Measurements from ENCODE around the gene CRAMP1. TPM values are rescaled to one million over a fixed set of nuclear protein-coding genes. Genes with fewer than 3 reads are reported as not detected.

CRAMP1 gene
- total and polyA plus RNA-seq, 2 donors (not counting 3 experiments of a cell fraction or from before 2014, with no cell fraction given), result 21.5 to 30.8 TPM

DNA sequence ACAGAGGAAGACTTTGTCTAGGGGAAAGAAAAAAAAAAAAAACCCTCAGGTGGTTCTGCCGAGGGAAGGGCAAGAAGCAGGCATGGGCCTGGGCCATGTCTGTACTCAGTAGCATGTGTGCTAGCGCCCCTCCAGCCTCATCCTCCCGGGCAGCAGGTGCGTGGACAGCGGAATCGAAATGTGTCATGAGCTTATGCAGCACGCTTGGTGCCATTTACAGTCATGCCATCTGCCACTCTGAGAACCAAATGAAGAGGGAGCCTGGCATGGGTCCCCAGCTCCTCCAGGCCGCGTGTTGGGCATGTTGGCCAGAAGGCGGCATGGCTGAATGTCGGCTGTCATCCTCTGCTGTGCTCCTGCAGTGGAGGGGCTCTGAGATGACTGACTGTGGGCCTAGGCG is 31.4 kb downstream of the CRAMP1 start:
- FAIRE-seq (no peak), DNase-seq (ENCODE audit: low read depth, low spot score) (no peak)
- no peak overlapping the region for H3K4me3 ChIP-seq (replicated peaks in 1 of 3; ENCODE audit: insufficient read depth in 1 of 3, low read depth in 1 of 3, low read length in 3 of 3)
- intact Hi-C loops (cut with micrococcal nuclease) (no loop called here), dilution Hi-C loops (cut with MboI; ENCODE audit: extremely low pct_ligation_motif_present, low sequenced_read_pairs) (no loop called here)
- CTCF ChIA-PET, result interaction anchor here (1.0 kb wide), 1 partner anchor 21 kb away, joined by 3 read pairs; no protein-coding TSS in a partner anchor
- H3K27ac ChIP-seq (ENCODE audit: insufficient read depth, low read depth, low read length), result no peak overlapping the region
- POLR2A ChIA-PET, result interaction anchor here (0.5 kb wide), 1 partner anchor 51 kb away, joined by 4 read pairs; no protein-coding TSS in a partner anchor
- peaks cover 7% of the 10 kb centered on the region for H3K79me2 ChIP-seq (ENCODE audit: control insufficient read depth, insufficient read depth, low read length)
- no peak overlapping the region for H2AFZ ChIP-seq (ENCODE audit: low read depth, low read length)
- no peaks in the 10 kb centered on the region for H3K9me1 ChIP-seq (replicated peaks; ENCODE audit: control insufficient read depth, extremely low read depth, insufficient read depth, low read length)
- H3K27me3 ChIP-seq (ENCODE audit: control insufficient read depth in 2 of 2, insufficient read depth in 2 of 2, low read length in 2 of 2), result no peaks in the 10 kb centered on the region
- no TSS peak for BruUV-seq (replicated peaks)
- no peaks in the 10 kb centered on the region for H3K9me3 ChIP-seq (replicated peaks; ENCODE audit: control insufficient read depth, insufficient read depth, low read length)
- peaks cover 13% of the 10 kb centered on the region for H3K4me1 ChIP-seq (ENCODE audit: control insufficient read depth, extremely low read depth, insufficient read depth, low read length)
- H3K4me2 ChIP-seq (ENCODE audit: insufficient read depth, low read length), result no peak overlapping the region
- peaks cover 14 to 39% of the 10 kb centered on the region in 2 experiments for H3K36me3 ChIP-seq (ENCODE audit: control insufficient read depth in 2 of 2, extremely low read depth in 1 of 2, insufficient read depth in 2 of 2, low read length in 2 of 2)
- no peaks in the 10 kb centered on the region for H4K20me1 ChIP-seq (replicated peaks; ENCODE audit: control insufficient read depth, extremely low read depth, insufficient read depth, low read length)
- TF ChIP-seq JUN (IDR thresholded peaks at IDR 0.05; ENCODE audit: borderline replicate concordance, insufficient read depth, insufficient read length, low read depth) (no peak), EZH2 (IDR thresholded peaks at IDR 0.05; ENCODE audit: borderline replicate concordance, low read depth, low read length, severe bottlenecking) (no peak), POLR2AphosphoS5 (IDR thresholded peaks at IDR 0.05; ENCODE audit: insufficient read depth, low read depth, low read length) (no peak), FOS (IDR thresholded peaks at IDR 0.05; ENCODE audit: borderline replicate concordance, insufficient read depth, low read length) (no peak), GATA2 (IDR thresholded peaks at IDR 0.05; ENCODE audit: insufficient read depth, insufficient read length, low read depth, low read length) (no peak), POLR2A (IDR thresholded peaks at IDR 0.05; ENCODE audit: low read depth, low read length) (no peak), MYC (IDR thresholded peaks at IDR 0.05; ENCODE audit: low read depth, low read length) (no peak)
- TF ChIP-seq, protein P1, sequence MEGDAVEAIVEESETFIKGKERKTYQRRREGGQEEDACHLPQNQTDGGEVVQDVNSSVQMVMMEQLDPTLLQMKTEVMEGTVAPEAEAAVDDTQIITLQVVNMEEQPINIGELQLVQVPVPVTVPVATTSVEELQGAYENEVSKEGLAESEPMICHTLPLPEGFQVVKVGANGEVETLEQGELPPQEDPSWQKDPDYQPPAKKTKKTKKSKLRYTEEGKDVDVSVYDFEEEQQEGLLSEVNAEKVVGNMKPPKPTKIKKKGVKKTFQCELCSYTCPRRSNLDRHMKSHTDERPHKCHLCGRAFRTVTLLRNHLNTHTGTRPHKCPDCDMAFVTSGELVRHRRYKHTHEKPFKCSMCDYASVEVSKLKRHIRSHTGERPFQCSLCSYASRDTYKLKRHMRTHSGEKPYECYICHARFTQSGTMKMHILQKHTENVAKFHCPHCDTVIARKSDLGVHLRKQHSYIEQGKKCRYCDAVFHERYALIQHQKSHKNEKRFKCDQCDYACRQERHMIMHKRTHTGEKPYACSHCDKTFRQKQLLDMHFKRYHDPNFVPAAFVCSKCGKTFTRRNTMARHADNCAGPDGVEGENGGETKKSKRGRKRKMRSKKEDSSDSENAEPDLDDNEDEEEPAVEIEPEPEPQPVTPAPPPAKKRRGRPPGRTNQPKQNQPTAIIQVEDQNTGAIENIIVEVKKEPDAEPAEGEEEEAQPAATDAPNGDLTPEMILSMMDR (IDR thresholded peaks at IDR 0.05; ENCODE audit: extremely low read depth in 1 of 2, insufficient read depth in 1 of 2, low read depth in 1 of 2, low read length in 2 of 2), result no peak
- TF ChIP-seq, protein P2, sequence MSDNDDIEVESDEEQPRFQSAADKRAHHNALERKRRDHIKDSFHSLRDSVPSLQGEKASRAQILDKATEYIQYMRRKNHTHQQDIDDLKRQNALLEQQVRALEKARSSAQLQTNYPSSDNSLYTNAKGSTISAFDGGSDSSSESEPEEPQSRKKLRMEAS (IDR thresholded peaks at IDR 0.05; ENCODE audit: insufficient read depth, insufficient read length), result no peak
- no peak overlapping the region for H3K9ac ChIP-seq (replicated peaks; ENCODE audit: extremely low read depth, insufficient read depth, low read length)
